Aorta (tissue), 5 donors: ENCODE measurements around the gene IKZF1. TPM values are rescaled to one million over a fixed set of nuclear protein-coding genes. Genes with fewer than 3 reads are reported as not detected.

ENCODE experiments used
- ATAC-seq: fragments of 200-7000 bp; cut with Tn5 transposase; one replicate; pipeline ENCODE4 v1.9.1; 2022; ENCODE audit warnings: moderate library complexity; ENCODE audit not compliant: low FRiP score
- DNase-seq, 2 donors: peaks; one replicate each; pipeline ENCODE4 v3.0.0-alpha.2; 2020
- H3K27ac ChIP-seq, 2 donors: one replicate each; pipeline ENCODE4 v1.5.1; 2013; ENCODE audit warnings: low read length in 2 of 2, mild to moderate bottlenecking in 2 of 2, moderate library complexity in 2 of 2, control low read depth in 1 of 2, inconsistent platforms in 1 of 2, low read depth in 1 of 2
- H3K27me3 ChIP-seq, 2 donors: one replicate each; pipeline ENCODE4 v1.6.1; 2013; ENCODE audit warnings: control low read depth in 1 of 2, low read length in 1 of 2, mild to moderate bottlenecking in 1 of 2, moderate library complexity in 1 of 2; ENCODE audit not compliant: insufficient read depth in 2 of 2, control insufficient read depth in 1 of 2
- H3K36me3 ChIP-seq, 2 donors: one replicate each; pipeline ENCODE4 v1.6.1; 2013; ENCODE audit warnings: control low read depth in 1 of 2, low read length in 1 of 2, mild to moderate bottlenecking in 1 of 2; ENCODE audit not compliant: insufficient read depth in 2 of 2, control insufficient read depth in 1 of 2
- H3K4me1 ChIP-seq, 2 donors: one replicate each; pipeline ENCODE4 v1.6.1; 2013; ENCODE audit warnings: low read length in 2 of 2, control low read depth in 1 of 2, mild to moderate bottlenecking in 1 of 2, moderate library complexity in 1 of 2; ENCODE audit not compliant: insufficient read depth in 2 of 2, control insufficient read depth in 1 of 2
- H3K4me3 ChIP-seq, 2 donors: one replicate each; pipeline ENCODE4 v1.5.1; 2013; ENCODE audit warnings: low read length in 2 of 2, control low read depth in 1 of 2, mild to moderate bottlenecking in 1 of 2
- H3K9me3 ChIP-seq: one replicate; pipeline ENCODE4 v1.6.1; 2013; ENCODE audit warnings: mild to moderate bottlenecking, low read length; ENCODE audit not compliant: control insufficient read depth
- WGBS, 2 donors: extraction: QIAGEN DNeasy Blood & Tissue Kit; methylation state at CpG; one replicate each; pipeline ENCODE4 v1.1.7; 2013; 5-methylcytosine and 5-hydroxymethylcytosine counted together
- intact Hi-C, 2 donors: fragments of 100-400 bp; cut with DNase I; formaldehyde crosslinking; loops; one replicate each; pipeline versions ENCODE4 v1.14.2 to v1.15.0; 2022
- polyA plus RNA-seq, 2 donors: library from polyadenylated mRNA; stranded (reverse); fragments of 200-250 nt; gene quantifications; one replicate each; pipeline ENCODE4 v1.2.3, GENCODE V29; 2013
- total RNA-seq, 2 donors: library from RNA; stranded (reverse); fragmentation: NEBNext Ultra II Directional; extraction: Animal tissue kit (Norgen Biotek cat#: 25700); gene quantifications; one replicate each; pipeline ENCODE4 v1.2.1, GENCODE V29; 2021
- donor health status: healthy with polysubstance abuse.
- donor health status: Bipolar disorder and iron deficiency.
- donor health status: DM: no; HTN: no; CAD: no.
- donor health status: DM: no; HTN: no; CAD: no.
- donor health status: DM: yes; HTN: yes; CAD: no.

Gene IKZF1
- total and polyA plus RNA-seq, 4 donors: 2.5 to 24.4 (median 9.7) TPM

- no peak for ATAC-seq
- H3K4me3 ChIP-seq: no peak overlapping the region
- H3K27me3 ChIP-seq: no peaks in the 10 kb centered on the region
- no peaks in the 10 kb centered on the region for H3K36me3 ChIP-seq
- WGBS, 2 donors: 57 to 68% methylated on average over 3 of the region's 3 CpGs
- no peak for DNase-seq
- intact Hi-C loops: loop anchor here in 1 of 2 donors (5.0 kb wide), 1 partner anchor 51 kb away; no protein-coding TSS in a partner anchor
- no peaks in the 10 kb centered on the region for H3K4me1 ChIP-seq
- no peak overlapping the region for H3K27ac ChIP-seq
- peaks cover 2% of the 10 kb centered on the region for H3K9me3 ChIP-seq
Measured at GRCh38 chr7:50421043-50421442, 116.5 kb downstream of the IKZF1 start.

DNA sequence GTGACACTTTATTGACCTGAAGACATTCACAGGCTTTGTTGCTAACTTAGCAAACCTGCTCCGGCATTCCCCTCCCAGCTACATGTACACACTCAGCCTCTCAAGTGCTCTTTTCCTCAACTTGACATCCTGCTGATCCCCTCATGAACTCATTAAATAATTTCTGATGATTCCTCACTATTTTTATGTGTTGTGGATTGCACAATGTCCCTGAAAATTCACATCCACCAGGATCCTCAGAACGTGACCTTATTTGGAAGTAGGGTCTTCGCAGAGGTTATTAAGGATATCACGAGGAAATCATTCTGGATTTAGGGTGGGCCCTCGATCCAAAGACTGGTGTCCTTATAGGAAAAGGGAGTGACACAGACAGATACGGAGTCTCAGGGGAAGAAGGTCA is 118.3 kb downstream of the IKZF1 start:
- Histone ChIP-seq H3K4me3 (no peak overlapping the region), H3K4me1 (no peaks in the 10 kb centered on the region), H3K27me3 (no peaks in the 10 kb centered on the region), H3K9me3 (peaks cover 2% of the 10 kb centered on the region), H3K36me3 (no peaks in the 10 kb centered on the region), H3K27ac (no peak overlapping the region)
- no peak for ATAC-seq
- WGBS, 2 donors: 87 to 89% methylated on average over 6 of the region's 6 CpGs
- intact Hi-C loops: loop anchor here in 1 of 2 donors (5.0 kb wide), 1 partner anchor 49 kb away; no protein-coding TSS in a partner anchor
- no peak for DNase-seq

- DNase-seq (no peak), ATAC-seq (no peak)
- Histone ChIP-seq H3K9me3 (peaks cover 2% of the 10 kb centered on the region), H3K4me1 (no peaks in the 10 kb centered on the region), H3K27me3 (no peaks in the 10 kb centered on the region), H3K27ac (no peak overlapping the region), H3K4me3 (no peak overlapping the region), H3K36me3 (no peaks in the 10 kb centered on the region)
- WGBS, 2 donors: 55 to 62% methylated on average over 4 of the region's 4 CpGs
- intact Hi-C loops: loop anchor here in 1 of 2 donors (5.0 kb wide), 1 partner anchor 48 kb away; no protein-coding TSS in a partner anchor
Measured at GRCh38 chr7:50423860-50424259, 119.3 kb downstream of the IKZF1 start.

GRCh38 chr7:50425318-50425717 is 120.8 kb downstream of the IKZF1 start:
- ATAC-seq (no peak), DNase-seq (no peak)
- H3K4me3 ChIP-seq: no peak overlapping the region
- intact Hi-C loops: no loop called here
- H3K27ac ChIP-seq: no peak overlapping the region
- H3K4me1 ChIP-seq: no peaks in the 10 kb centered on the region
- H3K9me3 ChIP-seq: no peaks in the 10 kb centered on the region
- no peaks in the 10 kb centered on the region for H3K27me3 ChIP-seq
- no peaks in the 10 kb centered on the region for H3K36me3 ChIP-seq
- whole genome bisulfite sequencing, 2 donors: 89 to 92% methylated on average over 6 of the region's 6 CpGs

- intact Hi-C loops: no loop called here
- Histone ChIP-seq H3K4me3 (no peak overlapping the region), H3K27me3 (no peaks in the 10 kb centered on the region), H3K4me1 (no peaks in the 10 kb centered on the region), H3K36me3 (no peaks in the 10 kb centered on the region), H3K27ac (no peak overlapping the region), H3K9me3 (no peaks in the 10 kb centered on the region)
- ATAC-seq (no peak), DNase-seq (no peak)
- 87 to 90% methylated on average over 5 of the region's 5 CpGs for WGBS, 2 donors
Measured at GRCh38 chr7:50426280-50427045, 121.9 kb downstream of the IKZF1 start.

DNA sequence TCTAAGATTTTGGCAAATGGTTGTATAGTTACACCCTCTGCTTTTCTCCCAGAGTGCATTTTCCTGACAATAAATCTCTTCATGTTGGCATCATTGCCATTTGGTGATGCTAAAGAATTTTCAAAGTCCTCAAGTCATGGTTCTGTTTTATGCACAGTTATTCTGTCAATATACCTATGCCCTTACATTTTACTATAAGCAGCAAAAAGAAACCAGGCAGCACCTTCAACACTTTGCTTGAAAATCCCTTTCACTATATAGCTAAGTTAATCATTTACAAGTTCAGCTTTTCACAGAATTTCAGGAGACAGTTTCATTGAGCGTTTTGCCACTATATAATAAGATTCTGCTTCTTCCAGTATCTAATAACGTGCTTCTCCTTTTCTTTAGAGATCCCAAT is 123.0 kb downstream of the IKZF1 start:
- Histone ChIP-seq H3K4me3 (no peak overlapping the region), H3K9me3 (no peaks in the 10 kb centered on the region), H3K27me3 (no peaks in the 10 kb centered on the region), H3K36me3 (no peaks in the 10 kb centered on the region), H3K4me1 (no peaks in the 10 kb centered on the region), H3K27ac (no peak overlapping the region)
- ATAC-seq: no peak
- intact Hi-C loops: no loop called here
- DNase-seq: no peak
- WGBS, 2 donors: 78 to 81% methylated on average over 2 of the region's 2 CpGs

GRCh38 chr7:50428911-50429310 is 124.4 kb downstream of the IKZF1 start:
- 75 to 76% methylated on average over 3 of the region's 3 CpGs for WGBS, 2 donors
- DNase-seq (no peak), ATAC-seq (no peak)
- intact Hi-C loops: no loop called here
- H3K27ac ChIP-seq: no peak overlapping the region
- H3K4me3 ChIP-seq: no peak overlapping the region
- H3K27me3 ChIP-seq: no peaks in the 10 kb centered on the region
- H3K36me3 ChIP-seq: no peaks in the 10 kb centered on the region
- no peaks in the 10 kb centered on the region for H3K9me3 ChIP-seq
- no peaks in the 10 kb centered on the region for H3K4me1 ChIP-seq

DNA sequence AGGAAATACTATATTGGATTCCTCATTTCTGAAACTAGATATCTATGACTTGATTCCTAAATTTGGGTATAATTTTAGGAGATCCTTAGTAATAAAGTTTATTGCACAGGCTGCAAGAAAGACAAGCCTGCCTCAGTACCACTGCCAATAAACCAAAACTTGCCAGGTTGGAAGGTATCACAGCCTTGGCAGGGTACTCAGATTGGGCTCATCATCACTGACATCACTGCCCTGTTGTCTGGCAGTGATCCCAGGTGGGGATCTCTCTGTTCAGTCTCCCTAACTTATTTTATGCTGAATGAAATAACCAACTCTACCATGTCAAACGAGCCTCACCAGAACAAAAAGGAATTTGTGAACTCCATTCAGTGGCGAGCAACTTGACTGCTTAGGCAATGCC is 126.8 kb downstream of the IKZF1 start:
- Histone ChIP-seq H3K9me3 (no peaks in the 10 kb centered on the region), H3K36me3 (no peaks in the 10 kb centered on the region), H3K27me3 (no peaks in the 10 kb centered on the region), H3K4me1 (no peaks in the 10 kb centered on the region), H3K27ac (no peak overlapping the region), H3K4me3 (no peak overlapping the region)
- intact Hi-C loops: no loop called here
- ATAC-seq (no peak), DNase-seq (no peak)
- 82 to 87% methylated on average over 2 of the region's 2 CpGs for WGBS, 2 donors

- 65 to 74% methylated on average over 4 of the region's 4 CpGs for WGBS, 2 donors
- no peaks in the 10 kb centered on the region for H3K27me3 ChIP-seq
- intact Hi-C loops: no loop called here
- no peaks in the 10 kb centered on the region for H3K36me3 ChIP-seq
- H3K4me3 ChIP-seq: no peak overlapping the region
- H3K27ac ChIP-seq: no peak overlapping the region
- ATAC-seq (no peak), DNase-seq (no peak)
- no peaks in the 10 kb centered on the region for H3K9me3 ChIP-seq
- no peaks in the 10 kb centered on the region for H3K4me1 ChIP-seq
Measured at GRCh38 chr7:50431722-50432305, 127.3 kb downstream of the IKZF1 start.
